ENCODE data around the gene MYH6. TPM values are rescaled to one million over a fixed set of nuclear protein-coding genes. Genes with fewer than 3 reads are reported as not detected.

MYH6 gene
- total RNA-seq, 1 experiment from 2014 or later, result not detected

GRCh38 chr14:23335623-23336022 lies 72.5 kb downstream of the MYH6 start:
- H3K9me3 ChIP-seq (ENCODE audit: control insufficient read depth, insufficient read depth, low read depth, low read length), result no peaks in the 10 kb centered on the region
- TF ChIP-seq SIN3A (IDR thresholded peaks at IDR 0.05; ENCODE audit: borderline replicate concordance, insufficient read depth, low read depth, low read length), result no peak
- TF ChIP-seq CTCF (IDR thresholded peaks at IDR 0.05), result no peak
- no peak for TF ChIP-seq POLR2AphosphoS5 (IDR thresholded peaks at IDR 0.05; ENCODE audit: low read depth, low read length)
- DNase-seq (ENCODE audit: low read depth, low spot score) (no peak), ATAC-seq (no peak)
- H3K4me1 ChIP-seq (ENCODE audit: control insufficient read depth, insufficient read depth, low read length), result no peaks in the 10 kb centered on the region
- no peak overlapping the region for H3K4me3 ChIP-seq (ENCODE audit: low read depth in 2 of 2, low read length in 2 of 2)
- CTCF ChIA-PET, result no interaction called here
- BruUV-seq (replicated peaks), result no TSS peak
- POLR2A ChIA-PET, result no interaction called here
- in situ Hi-C loops (cut with HindIII; ENCODE audit: low pct_unique_long_range_greater_than_20kb, low sequenced_read_pairs) (no loop called here), intact Hi-C loops (cut with micrococcal nuclease; ENCODE audit: unreplicated experiment) (no loop called here)
- no peak overlapping the region for H3K27ac ChIP-seq (ENCODE audit: low read length)
- H3K36me3 ChIP-seq (ENCODE audit: control insufficient read depth, insufficient read depth, low read length), result no peaks in the 10 kb centered on the region
- H3K27me3 ChIP-seq (ENCODE audit: control insufficient read depth, insufficient read depth, low read length), result no peaks in the 10 kb centered on the region

Small RNA genes lying within 50 kb of the gene (microRNA-seq; reads per million reads assigned to microRNA genes)
- gene MIR208A (ENCODE audit: unreplicated experiment) (not detected), gene MIR208B (ENCODE audit: unreplicated experiment) (not detected)

Other genes starting within 250 kb of the MYH6 start
- 0.90 TPM for gene SLC7A8, start 224.6 kb downstream of the MYH6 start, total RNA-seq (2021; ENCODE audit: unreplicated experiment)
- not detected for gene RNF212B, start 170.3 kb downstream of the MYH6 start, total RNA-seq (2021; ENCODE audit: unreplicated experiment)
- gene HOMEZ, start 122.1 kb downstream of the MYH6 start, total RNA-seq (2021; ENCODE audit: unreplicated experiment), result 7.6 TPM
- gene PPP1R3E, start 105.4 kb downstream of the MYH6 start, total RNA-seq (2021; ENCODE audit: unreplicated experiment), result 8.8 TPM
- gene BCL2L2, start 101.4 kb downstream of the MYH6 start, total RNA-seq (2021; ENCODE audit: unreplicated experiment), result 18.9 TPM
- 159 TPM for gene PABPN1, start 86.8 kb downstream of the MYH6 start, total RNA-seq (2021; ENCODE audit: unreplicated experiment)
- gene SLC22A17, start 55.4 kb downstream of the MYH6 start, total RNA-seq (2021; ENCODE audit: unreplicated experiment), result 3.2 TPM
- gene EFS, start 43.1 kb downstream of the MYH6 start, total RNA-seq (2021; ENCODE audit: unreplicated experiment), result not detected
- gene IL25, start 35.5 kb downstream of the MYH6 start, total RNA-seq (2021; ENCODE audit: unreplicated experiment), result not detected
- gene CMTM5, start 31.2 kb downstream of the MYH6 start, total RNA-seq (2021; ENCODE audit: unreplicated experiment), result not detected
- gene MYH7, start 27.4 kb upstream of the MYH6 start, total RNA-seq (2021; ENCODE audit: unreplicated experiment), result not detected
- gene NGDN, start 61.4 kb upstream of the MYH6 start, total RNA-seq (2021; ENCODE audit: unreplicated experiment), result 24.7 TPM
- gene ZFHX2, start 143.5 kb upstream of the MYH6 start, total RNA-seq (2021; ENCODE audit: unreplicated experiment), result 2.4 TPM
- 13.3 TPM for gene THTPA, start 148.0 kb upstream of the MYH6 start, total RNA-seq (2021; ENCODE audit: unreplicated experiment)
- gene AP1G2, start 159.5 kb upstream of the MYH6 start, total RNA-seq (2021; ENCODE audit: unreplicated experiment), result 61.6 TPM
- 0.05 TPM for gene JPH4, start 170.5 kb upstream of the MYH6 start, total RNA-seq (2021; ENCODE audit: unreplicated experiment)
- gene DHRS2, start 228.1 kb upstream of the MYH6 start, total RNA-seq (2021; ENCODE audit: unreplicated experiment), result 1.0 TPM